Lung microvascular endothelial cell (primary cell): ENCODE data around the gene SNX3. TPM values are rescaled to one million over a fixed set of nuclear protein-coding genes. Genes with fewer than 3 reads are reported as not detected.

Source experiments
- DNase-seq, 2 donors: peaks; one replicate each; pipeline versions ENCODE4 v3.0.0 to v3.0.0-alpha.2; 2010; ENCODE audit warnings: low read depth in 2 of 2
- total RNA-seq: library from RNA; depleted of rRNA; stranded (reverse); fragments of >200 nt; gene quantifications from 2 replicates; pipeline ENCODE4 v1.2.1, GENCODE V29; 2014

SNX3 gene
- total RNA-seq, 1 donor from 2014 or later, result 176 TPM

- DNase-seq, result no peak
Observed at GRCh38 chr6:108203189-108204112, 57.4 kb downstream of the SNX3 start.

- peak in 1 of 2 donors; percentile 3 for DNase-seq
Observed at GRCh38 chr6:108200631-108201030, 60.2 kb downstream of the SNX3 start.

- no peak for DNase-seq
Observed at GRCh38 chr6:108200186-108200585, 60.7 kb downstream of the SNX3 start.

- DNase-seq, result no peak
Observed at GRCh38 chr6:108198761-108199498, 61.9 kb downstream of the SNX3 start.

GRCh38 chr6:108195209-108195608, 65.6 kb downstream of the SNX3 start:
- DNase-seq, result no peak

GRCh38 chr6:108194503-108194902, 66.3 kb downstream of the SNX3 start:
- no peak for DNase-seq

- no peak for DNase-seq
Observed at GRCh38 chr6:108193835-108194234, 67.0 kb downstream of the SNX3 start.

GRCh38 chr6:108193131-108193530, 67.7 kb downstream of the SNX3 start:
- DNase-seq, result no peak

GRCh38 chr6:108187519-108187918, 73.3 kb downstream of the SNX3 start:
- DNase-seq, result no peak

- no peak for DNase-seq
Observed at GRCh38 chr6:108186226-108186625, 74.6 kb downstream of the SNX3 start.

- no peak for DNase-seq
Observed at GRCh38 chr6:108180776-108181175, 80.1 kb downstream of the SNX3 start.

GRCh38 chr6:108180266-108180665, 80.6 kb downstream of the SNX3 start:
- DNase-seq, result no peak

- no peak for DNase-seq
Observed at GRCh38 chr6:108179741-108180140, 81.1 kb downstream of the SNX3 start.

GRCh38 chr6:108176281-108177089, 84.4 kb downstream of the SNX3 start:
- no peak for DNase-seq

- no peak for DNase-seq
Observed at GRCh38 chr6:108175592-108176279, 85.1 kb downstream of the SNX3 start.

- DNase-seq, result no peak
Observed at GRCh38 chr6:108175176-108175591, 85.7 kb downstream of the SNX3 start.

- peak; percentile 35 to 41 for DNase-seq
Observed at GRCh38 chr6:108174371-108175175, 86.3 kb downstream of the SNX3 start.

- no peak for DNase-seq
Observed at GRCh38 chr6:108171918-108172516, 88.8 kb downstream of the SNX3 start.

- no peak for DNase-seq
Observed at GRCh38 chr6:108171291-108171917, 89.4 kb downstream of the SNX3 start.
